Adipocyte (in vitro differentiated cells): Measurements from ENCODE around the gene SYNRG.
A peak's percentile ranks its signal among the peaks of the same experiment; 100 is the strongest.

Experiments
- DNase-seq: peaks from one replicate; pipeline ENCODE4 v3.0.0-alpha.2; 2015; ENCODE audit warnings: low read depth
- H3K27me3 ChIP-seq: replicated peaks from 2 replicates; pipeline ENCODE4 v1.7.0; 2013; ENCODE audit warnings: mild to moderate bottlenecking, low read length, moderate library complexity; ENCODE audit not compliant: control insufficient read depth, insufficient read depth
- H3K36me3 ChIP-seq: 2 replicates; pipeline ENCODE4 v1.7.0; 2013; ENCODE audit warnings: low read length, mild to moderate bottlenecking, moderate library complexity; ENCODE audit not compliant: control insufficient read depth, insufficient read depth, severe bottlenecking
- H3K4me1 ChIP-seq: 2 replicates; pipeline ENCODE4 v1.7.0; 2013; ENCODE audit warnings: mild to moderate bottlenecking, low read length, moderate library complexity; ENCODE audit not compliant: control insufficient read depth, insufficient read depth
- H3K4me3 ChIP-seq: 2 replicates; pipeline ENCODE4 v1.7.0; 2013; ENCODE audit warnings: mild to moderate bottlenecking, low read length, moderate library complexity
- H3K9ac ChIP-seq: 2 replicates; pipeline ENCODE4 v1.7.0; 2013; ENCODE audit warnings: mild to moderate bottlenecking, low read length, moderate library complexity
- H3K9me3 ChIP-seq: 2 replicates; pipeline ENCODE4 v1.7.0; 2013; ENCODE audit warnings: mild to moderate bottlenecking, low read length, moderate library complexity; ENCODE audit not compliant: control insufficient read depth

Gene SYNRG

GRCh38 chr17:37494971-37495370 lies 114.2 kb downstream of the SYNRG start:
- Histone ChIP-seq H3K9ac (no peak overlapping the region), H3K4me1 (peaks cover 42% of the 10 kb centered on the region), H3K27me3 (no peaks in the 10 kb centered on the region), H3K4me3 (peak overlapping the region; percentile 29), H3K36me3 (peaks cover 5% of the 10 kb centered on the region), H3K9me3 (no peaks in the 10 kb centered on the region)
- no peak for DNase-seq

GRCh38 chr17:37494401-37494831 lies 114.8 kb downstream of the SYNRG start:
- no peaks in the 10 kb centered on the region for H3K36me3 ChIP-seq
- DNase-seq, result peak; percentile 68
- no peaks in the 10 kb centered on the region for H3K27me3 ChIP-seq
- H3K4me1 ChIP-seq, result peaks cover 42% of the 10 kb centered on the region
- H3K4me3 ChIP-seq, result peak overlapping the region; percentile 1
- H3K9ac ChIP-seq, result peak overlapping the region; percentile 25
- no peaks in the 10 kb centered on the region for H3K9me3 ChIP-seq

GRCh38 chr17:37493249-37494027 lies 115.8 kb downstream of the SYNRG start:
- Histone ChIP-seq H3K27me3 (no peaks in the 10 kb centered on the region), H3K4me1 (peaks cover 48% of the 10 kb centered on the region), H3K4me3 (peak overlapping the region; percentile 96), H3K9me3 (no peaks in the 10 kb centered on the region), H3K9ac (no peak overlapping the region), H3K36me3 (no peaks in the 10 kb centered on the region)
- peak; percentile 79 for DNase-seq

DNA sequence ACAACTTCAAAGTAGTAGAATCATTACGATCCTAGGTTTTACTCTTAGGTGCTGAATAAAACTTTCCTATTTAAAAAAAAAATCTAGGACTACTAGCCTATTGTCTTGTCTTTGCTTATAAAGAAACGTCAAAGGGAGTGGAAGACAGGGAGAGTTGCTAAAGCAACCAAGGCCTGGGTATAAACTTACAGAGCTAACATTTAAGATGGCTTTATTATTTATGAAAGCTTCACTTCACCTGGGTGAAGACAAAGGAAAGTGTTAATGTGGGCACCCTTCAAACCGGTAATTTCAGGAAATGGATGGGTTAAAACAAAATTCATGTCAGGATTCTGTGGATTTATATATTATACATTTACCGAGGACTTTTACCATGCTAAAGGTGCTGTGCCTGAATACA lies 117.1 kb downstream of the SYNRG start:
- peaks cover 57% of the 10 kb centered on the region for H3K4me1 ChIP-seq
- peak overlapping the region; percentile 95 for H3K9ac ChIP-seq
- DNase-seq, result no peak
- H3K27me3 ChIP-seq, result no peaks in the 10 kb centered on the region
- H3K9me3 ChIP-seq, result no peaks in the 10 kb centered on the region
- H3K36me3 ChIP-seq, result no peaks in the 10 kb centered on the region
- peak overlapping the region; percentile 96 for H3K4me3 ChIP-seq

GRCh38 chr17:37490638-37491614 lies 118.3 kb downstream of the SYNRG start:
- Histone ChIP-seq H3K4me1 (peaks cover 69% of the 10 kb centered on the region), H3K9ac (peak overlapping the region; percentile 95), H3K27me3 (no peaks in the 10 kb centered on the region), H3K36me3 (no peaks in the 10 kb centered on the region), H3K9me3 (no peaks in the 10 kb centered on the region), H3K4me3 (peak overlapping the region; percentile 96)
- DNase-seq, result peak; percentile 88

GRCh38 chr17:37490022-37490587 lies 119.1 kb downstream of the SYNRG start:
- H3K36me3 ChIP-seq, result no peaks in the 10 kb centered on the region
- H3K9me3 ChIP-seq, result no peaks in the 10 kb centered on the region
- H3K4me1 ChIP-seq, result peaks cover 69% of the 10 kb centered on the region
- peak overlapping the region; percentile 96 for H3K4me3 ChIP-seq
- peak overlapping the region; percentile 95 for H3K9ac ChIP-seq
- no peaks in the 10 kb centered on the region for H3K27me3 ChIP-seq
- peak; percentile 89 for DNase-seq

DNA sequence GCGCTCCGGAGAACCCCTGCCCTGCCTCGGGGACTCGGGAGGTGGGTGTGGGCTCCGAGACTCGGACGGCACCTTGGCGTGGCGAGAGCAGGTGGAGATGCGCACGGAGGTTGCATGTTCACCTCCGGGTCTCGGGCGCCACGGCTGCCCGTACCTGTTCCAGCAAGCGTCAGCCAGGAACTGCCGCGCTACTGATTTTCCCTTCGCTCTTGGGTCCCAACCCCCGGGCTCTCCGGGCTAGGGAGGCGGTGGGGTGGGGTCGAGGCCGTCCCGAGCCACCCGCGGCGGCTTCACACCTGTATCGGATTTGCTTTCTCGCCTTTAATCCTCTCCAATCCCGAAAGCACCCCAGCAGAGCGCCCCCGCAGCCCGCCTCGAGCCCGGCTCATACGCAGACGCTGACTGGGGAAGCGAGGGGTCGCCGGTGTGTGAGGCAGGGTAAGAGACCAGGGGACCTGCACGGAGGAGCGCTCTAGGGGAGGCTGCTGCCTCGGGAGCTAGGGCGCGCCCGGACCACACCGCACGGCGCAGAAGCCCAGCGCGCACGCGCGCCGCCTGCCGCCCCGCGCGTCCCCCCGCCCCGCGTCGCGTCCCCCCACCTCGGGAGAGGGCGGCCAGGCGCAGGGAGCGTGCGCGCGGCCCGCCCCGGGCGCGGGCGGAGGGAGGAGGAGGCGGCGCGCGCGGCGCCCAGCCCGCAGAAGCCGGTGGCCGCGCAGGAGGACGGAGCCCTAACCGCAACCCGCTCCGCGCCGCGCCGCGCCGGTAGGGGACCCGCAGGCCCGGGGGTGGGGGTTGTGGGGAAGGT lies 119.8 kb downstream of the SYNRG start, which contains the start of gene DUSP14:
Gene DUSP14 (plus strand): TSS at position 695 of the 805 bp plus-strand sequence. CDS start 22,382 bp downstream, outside the sequence.
- Histone ChIP-seq H3K36me3 (no peaks in the 10 kb centered on the region), H3K4me3 (peak within 1 kb of the TSS; percentile 96), H3K27me3 (no peaks in the 10 kb centered on the region), H3K9ac (peak within 1 kb of the TSS; percentile 95), H3K4me1 (peaks cover 62% of the 10 kb centered on the region), H3K9me3 (no peaks in the 10 kb centered on the region)
- peak; percentile 94 for DNase-seq

- H3K4me3 ChIP-seq, result peak overlapping the region; percentile 92
- peak; percentile 95 for DNase-seq
- H3K9ac ChIP-seq, result peak overlapping the region; percentile 95
- H3K9me3 ChIP-seq, result no peaks in the 10 kb centered on the region
- H3K4me1 ChIP-seq, result peaks cover 58% of the 10 kb centered on the region
- no peaks in the 10 kb centered on the region for H3K27me3 ChIP-seq
- H3K36me3 ChIP-seq, result no peaks in the 10 kb centered on the region
Observed at GRCh38 chr17:37488607-37489196, 120.5 kb downstream of the SYNRG start.

DNA sequence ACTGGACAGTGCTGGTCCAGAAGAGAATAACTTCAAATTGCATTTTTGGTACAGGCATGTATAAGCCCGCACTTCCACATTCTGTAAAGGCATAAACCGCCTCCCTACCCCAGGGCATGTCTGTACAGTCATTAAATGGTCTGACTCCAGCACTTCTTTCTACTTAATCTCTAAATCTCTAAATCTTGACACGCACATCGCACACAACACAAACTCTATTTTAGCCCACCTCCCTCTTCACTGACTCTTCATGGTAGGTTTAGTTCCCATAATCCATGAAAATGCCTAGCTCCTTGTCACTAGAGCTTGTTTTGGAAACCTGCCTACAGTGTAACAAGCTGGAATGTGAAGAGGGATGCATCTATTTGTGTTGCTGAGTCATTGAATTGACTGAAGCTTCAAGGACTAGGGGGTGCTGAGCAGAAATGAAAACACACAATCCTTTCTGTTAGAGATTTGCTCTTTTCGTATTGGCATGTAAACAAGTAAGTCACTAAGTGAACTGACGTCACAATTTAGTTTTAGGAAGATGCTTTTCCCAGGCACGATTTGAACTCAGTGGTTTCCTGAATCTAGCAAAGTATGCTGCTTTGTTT lies 121.1 kb downstream of the SYNRG start:
- H3K4me3 ChIP-seq, result peak overlapping the region; percentile 92
- no peaks in the 10 kb centered on the region for H3K27me3 ChIP-seq
- H3K9me3 ChIP-seq, result no peaks in the 10 kb centered on the region
- no peaks in the 10 kb centered on the region for H3K36me3 ChIP-seq
- peak overlapping the region; percentile 95 for H3K9ac ChIP-seq
- DNase-seq, result peak; percentile 95
- H3K4me1 ChIP-seq, result peaks cover 61% of the 10 kb centered on the region
